Suprapubic skin (tissue), 4 donors: ENCODE measurements around the gene GRIK3. TPM values are rescaled to one million over a fixed set of nuclear protein-coding genes. Genes with fewer than 3 reads are reported as not detected.

Experiments used
- DNase-seq, 2 donors: peaks; one replicate each; pipeline ENCODE4 v3.0.0-alpha.2; 2019; ENCODE audit warnings: low spot score in 2 of 2
- H3K27ac ChIP-seq: fragments of 200-600 bp; sonication (generic); one replicate; pipeline ENCODE4 v1.5.1; 2019
- H3K27me3 ChIP-seq: fragments of 200-600 bp; sonication (generic); one replicate; pipeline ENCODE4 v1.5.1; 2019
- H3K36me3 ChIP-seq: fragments of 200-600 bp; sonication (generic); one replicate; pipeline ENCODE4 v1.5.1; 2019
- H3K4me1 ChIP-seq: fragments of 200-600 bp; sonication (generic); one replicate; pipeline ENCODE4 v1.5.1; 2019
- H3K4me3 ChIP-seq: fragments of 200-600 bp; sonication (generic); one replicate; pipeline ENCODE4 v1.5.1; 2019; ENCODE audit warnings: mild to moderate bottlenecking
- H3K9me3 ChIP-seq: fragments of 200-600 bp; sonication (generic); one replicate; pipeline ENCODE4 v1.5.1; 2019
- EP300 ChIP-seq: sonication (generic); formaldehyde crosslinking; IDR thresholded peaks from one replicate; pipeline ENCODE4 v1.6.1; 2017; ENCODE audit warnings: antibody characterized with exemption
- POLR2A ChIP-seq, 2 donors: fragments of 450-650 bp; IDR thresholded peaks; one replicate each; pipeline ENCODE4 v1.6.1; 2017; ENCODE audit warnings: antibody characterized with exemption in 2 of 2, mild to moderate bottlenecking in 2 of 2, moderate library complexity in 2 of 2
- POLR2AphosphoS5 ChIP-seq, 3 donors: sonication (generic); formaldehyde crosslinking; IDR thresholded peaks; one replicate each; pipeline ENCODE4 v1.6.1; 2017; ENCODE audit warnings: antibody characterized with exemption in 3 of 3
- WGBS: methylation state at CpG from one replicate; pipeline ENCODE4 v1.1.5; 2018; 5-methylcytosine and 5-hydroxymethylcytosine counted together
- total RNA-seq, 4 donors: library from RNA; depleted of rRNA; stranded (reverse); fragments of >200 nt; gene quantifications; one replicate each; pipeline ENCODE4 v1.1.0, GENCODE V29; 2016
- TF ChIP-seq, protein P1 (sequence below), 2 donors: fragments of 200-600 bp in 1 of 2; fragments of 450-650 bp in 1 of 2; sonication (generic) in 1 of 2; IDR thresholded peaks; one replicate each; pipeline ENCODE4 v1.5.1; 2016 to 2019; ENCODE audit warnings: antibody characterized with exemption in 2 of 2, mild to moderate bottlenecking in 1 of 2, moderate library complexity in 1 of 2

GRIK3 gene
- total RNA-seq, 4 donors from 2014 or later, result 0.18 to 0.64 (median 0.37) TPM

DNA sequence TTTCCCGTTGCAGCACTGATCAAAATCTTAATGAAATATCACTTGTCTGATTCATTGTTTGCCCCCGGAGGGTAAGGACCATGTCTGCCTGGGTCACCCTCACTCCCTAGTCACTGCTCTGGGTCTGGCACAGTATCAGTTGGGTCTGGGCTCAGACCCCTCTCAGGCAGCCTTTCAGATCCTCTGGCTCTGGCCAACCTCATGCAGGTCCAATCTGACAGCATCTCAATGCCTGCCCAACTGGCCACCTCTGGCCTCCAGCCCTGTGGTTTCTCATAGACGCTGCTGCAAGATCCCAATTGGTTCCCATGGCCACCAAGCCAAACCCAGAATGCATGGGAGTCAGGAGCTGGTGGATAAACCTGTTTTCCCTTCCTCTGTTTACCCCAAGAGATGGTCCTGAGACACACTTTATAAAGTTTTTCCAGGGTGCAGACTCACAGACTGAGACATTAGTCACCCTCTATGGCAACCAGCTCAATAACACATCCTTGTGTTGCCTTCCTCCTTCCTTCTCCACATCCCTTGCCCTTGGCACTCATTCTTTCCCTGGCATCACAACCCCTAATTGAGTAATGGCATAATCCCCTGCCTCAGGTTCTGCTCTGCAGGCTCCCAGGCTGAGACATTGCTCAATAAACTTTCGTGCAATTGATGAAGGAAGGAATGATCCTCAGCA is 199.2 kb downstream of the GRIK3 start:
- TF ChIP-seq EP300, result no peak
- 44% methylated on average over 3 of the region's 4 CpGs for WGBS
- Histone ChIP-seq H3K9me3 (no peaks in the 10 kb centered on the region), H3K36me3 (no peaks in the 10 kb centered on the region), H3K27me3 (peaks cover 42% of the 10 kb centered on the region), H3K4me1 (no peaks in the 10 kb centered on the region), H3K27ac (no peak overlapping the region), H3K4me3 (no peak overlapping the region)
- no peak for DNase-seq

DNA sequence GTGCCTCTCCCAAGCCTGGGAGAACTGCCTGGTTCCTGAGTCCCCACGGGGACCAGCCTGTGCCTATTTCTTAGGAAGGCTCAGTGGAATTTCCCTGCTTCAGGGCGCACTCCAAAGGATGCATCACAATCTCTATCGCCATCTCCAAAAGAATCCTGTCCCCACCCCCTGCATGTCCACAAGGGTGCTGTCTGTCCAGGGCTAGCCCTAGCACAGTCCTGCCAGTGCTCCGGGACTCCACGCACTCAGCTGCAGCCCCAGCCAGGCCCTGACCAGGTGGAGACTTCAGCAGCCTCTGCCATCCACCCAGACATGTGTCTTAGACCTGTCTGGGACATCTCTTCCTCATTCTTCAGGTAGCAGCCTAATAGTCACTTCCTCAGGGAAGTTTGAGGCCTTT is 199.7 kb downstream of the GRIK3 start:
- Histone ChIP-seq H3K27ac (no peak overlapping the region), H3K4me1 (no peaks in the 10 kb centered on the region), H3K36me3 (no peaks in the 10 kb centered on the region), H3K9me3 (no peaks in the 10 kb centered on the region), H3K27me3 (peaks cover 45% of the 10 kb centered on the region), H3K4me3 (no peak overlapping the region)
- WGBS, result 51% methylated on average over 3 of the region's 5 CpGs
- DNase-seq, result no peak
- TF ChIP-seq POLR2AphosphoS5 (IDR thresholded peaks at IDR 0.05) (no peak), EP300 (no peak)
- TF ChIP-seq, protein P1, sequence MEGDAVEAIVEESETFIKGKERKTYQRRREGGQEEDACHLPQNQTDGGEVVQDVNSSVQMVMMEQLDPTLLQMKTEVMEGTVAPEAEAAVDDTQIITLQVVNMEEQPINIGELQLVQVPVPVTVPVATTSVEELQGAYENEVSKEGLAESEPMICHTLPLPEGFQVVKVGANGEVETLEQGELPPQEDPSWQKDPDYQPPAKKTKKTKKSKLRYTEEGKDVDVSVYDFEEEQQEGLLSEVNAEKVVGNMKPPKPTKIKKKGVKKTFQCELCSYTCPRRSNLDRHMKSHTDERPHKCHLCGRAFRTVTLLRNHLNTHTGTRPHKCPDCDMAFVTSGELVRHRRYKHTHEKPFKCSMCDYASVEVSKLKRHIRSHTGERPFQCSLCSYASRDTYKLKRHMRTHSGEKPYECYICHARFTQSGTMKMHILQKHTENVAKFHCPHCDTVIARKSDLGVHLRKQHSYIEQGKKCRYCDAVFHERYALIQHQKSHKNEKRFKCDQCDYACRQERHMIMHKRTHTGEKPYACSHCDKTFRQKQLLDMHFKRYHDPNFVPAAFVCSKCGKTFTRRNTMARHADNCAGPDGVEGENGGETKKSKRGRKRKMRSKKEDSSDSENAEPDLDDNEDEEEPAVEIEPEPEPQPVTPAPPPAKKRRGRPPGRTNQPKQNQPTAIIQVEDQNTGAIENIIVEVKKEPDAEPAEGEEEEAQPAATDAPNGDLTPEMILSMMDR (IDR thresholded peaks at IDR 0.05), result no peak

DNA sequence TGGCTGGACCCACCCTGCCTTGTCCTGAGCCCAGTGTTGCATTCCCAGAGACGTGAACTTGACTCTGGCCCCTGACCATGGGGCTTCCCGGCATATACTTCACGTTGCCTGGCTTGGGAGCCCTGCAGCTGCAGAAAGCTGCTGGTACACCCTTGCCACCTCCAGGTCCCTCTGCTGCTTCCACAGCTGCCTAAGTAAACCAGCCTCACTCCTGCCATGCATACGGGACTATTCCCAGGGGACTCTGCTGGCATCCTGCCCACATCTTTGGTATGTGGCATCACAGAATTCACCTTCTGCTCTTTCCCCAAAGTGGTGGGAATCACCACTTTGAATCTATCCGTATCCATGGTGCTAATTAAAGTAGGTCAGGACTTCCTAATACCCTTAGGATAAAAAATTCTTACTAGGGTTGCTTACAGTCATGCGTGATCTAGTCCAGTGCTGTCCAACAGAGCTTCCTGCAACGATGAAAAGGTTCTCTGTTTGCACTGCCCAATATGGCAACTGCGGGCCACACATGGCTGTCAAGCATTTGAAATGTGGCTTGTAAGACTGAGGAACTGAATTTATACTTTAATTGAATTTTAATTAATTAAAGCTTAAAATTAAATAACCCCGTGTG is 203.0 kb downstream of the GRIK3 start:
- no peak for TF ChIP-seq POLR2A (IDR thresholded peaks at IDR 0.05)
- no peak for TF ChIP-seq EP300
- TF ChIP-seq, protein P1 (IDR thresholded peaks at IDR 0.05), result no peak
- WGBS, result 55% methylated on average over 6 of the region's 9 CpGs
- H3K9me3 ChIP-seq, result no peaks in the 10 kb centered on the region
- no peak overlapping the region for H3K4me3 ChIP-seq
- no peaks in the 10 kb centered on the region for H3K36me3 ChIP-seq
- H3K27ac ChIP-seq, result no peak overlapping the region
- no peak for DNase-seq
- H3K27me3 ChIP-seq, result peaks cover 28% of the 10 kb centered on the region
- no peaks in the 10 kb centered on the region for H3K4me1 ChIP-seq

DNA sequence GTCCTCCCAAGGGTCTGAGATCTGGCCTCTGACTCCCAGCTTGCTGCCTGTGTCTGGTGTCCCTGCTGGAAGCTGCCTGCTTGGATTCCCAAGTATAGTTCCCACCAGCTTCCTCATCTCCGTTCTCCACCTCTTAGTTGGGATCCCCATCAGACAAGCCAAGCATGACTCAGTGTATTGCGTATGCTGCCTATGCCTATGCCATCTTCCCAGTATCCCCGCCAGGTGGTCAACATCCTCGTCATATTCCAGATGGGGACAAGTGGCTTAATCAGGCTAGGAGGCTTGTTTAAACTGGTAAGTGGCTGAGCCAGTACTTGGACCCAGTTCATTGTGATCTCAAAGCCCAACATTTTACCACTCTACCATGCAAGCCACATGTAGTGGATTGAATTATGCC is 204.4 kb downstream of the GRIK3 start:
- peaks cover 29% of the 10 kb centered on the region for H3K27me3 ChIP-seq
- H3K4me1 ChIP-seq, result no peaks in the 10 kb centered on the region
- no peak overlapping the region for H3K4me3 ChIP-seq
- H3K27ac ChIP-seq, result no peak overlapping the region
- H3K9me3 ChIP-seq, result no peaks in the 10 kb centered on the region
- H3K36me3 ChIP-seq, result no peaks in the 10 kb centered on the region
- no peak for TF ChIP-seq POLR2AphosphoS5 (IDR thresholded peaks at IDR 0.05)
- TF ChIP-seq EP300, result no peak
- TF ChIP-seq, protein P1 (IDR thresholded peaks at IDR 0.05), result no peak
- no peak for TF ChIP-seq POLR2A (IDR thresholded peaks at IDR 0.05)
- WGBS, result 64% methylated on average over 4 of the region's 4 CpGs
- no peak for DNase-seq

DNA sequence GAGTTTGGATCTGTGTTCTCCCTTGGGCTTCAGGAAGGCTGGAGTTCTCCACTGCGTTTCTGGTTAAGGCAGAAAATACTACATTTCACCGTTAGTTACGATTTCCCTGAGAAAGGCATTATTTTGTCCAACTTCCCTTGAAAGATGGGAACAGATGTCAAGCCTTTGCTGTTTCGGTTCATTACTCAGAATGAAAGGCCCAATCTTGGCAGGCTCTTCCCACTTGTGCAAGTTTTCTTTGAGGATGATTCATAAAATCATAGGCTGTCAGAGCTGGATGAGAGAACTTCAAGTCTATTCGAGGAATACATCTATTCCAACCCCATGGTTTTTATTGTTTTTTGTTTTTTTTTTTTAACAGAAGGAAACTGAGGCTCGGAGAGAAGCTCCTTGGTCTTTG is 205.2 kb downstream of the GRIK3 start:
- 60% methylated on average over 6 of the region's 6 CpGs for WGBS
- DNase-seq, result no peak
- Histone ChIP-seq H3K27me3 (peaks cover 37% of the 10 kb centered on the region), H3K4me1 (no peaks in the 10 kb centered on the region), H3K4me3 (no peak overlapping the region), H3K9me3 (no peaks in the 10 kb centered on the region), H3K27ac (no peak overlapping the region), H3K36me3 (no peaks in the 10 kb centered on the region)
- TF ChIP-seq POLR2AphosphoS5 (IDR thresholded peaks at IDR 0.05) (no peak), POLR2A (IDR thresholded peaks at IDR 0.05) (no peak), EP300 (no peak)
- TF ChIP-seq, protein P1 (IDR thresholded peaks at IDR 0.05), result no peak
